H9 (cell line): ENCODE results near the gene MYOF. TPM values are rescaled to one million over a fixed set of nuclear protein-coding genes. Genes with fewer than 3 reads are reported as not detected.

Experiments
- DNase-seq: peaks from one replicate; pipeline ENCODE4 v3.0.0-alpha.2; 2017
- H2AFZ ChIP-seq: one replicate; pipeline ENCODE4 v1.6.1; 2013; ENCODE audit warnings: mild to moderate bottlenecking, low read length, control low read depth, moderate library complexity
- H2AK5ac ChIP-seq: 2 replicates; pipeline ENCODE4 v1.6.1; 2013; ENCODE audit warnings: low read length, control low read depth, mixed read lengths; ENCODE audit not compliant: insufficient read length
- H2BK120ac ChIP-seq: one replicate; pipeline ENCODE4 v1.6.1; 2013; ENCODE audit warnings: low read depth, mild to moderate bottlenecking, low read length, control low read depth, inconsistent platforms; ENCODE audit not compliant: poor library complexity, severe bottlenecking
- H2BK12ac ChIP-seq: 2 replicates; pipeline ENCODE4 v1.6.1; 2013; ENCODE audit warnings: low read length, control low read depth, mixed read lengths, low read depth; ENCODE audit not compliant: insufficient read length
- H2BK15ac ChIP-seq: 2 replicates; pipeline ENCODE4 v1.6.1; 2013; ENCODE audit warnings: low read depth, low read length, control low read depth
- H2BK20ac ChIP-seq: one replicate; pipeline ENCODE4 v1.6.1; 2013; ENCODE audit warnings: low read depth, mild to moderate bottlenecking, low read length, control low read depth, inconsistent platforms; ENCODE audit not compliant: poor library complexity, severe bottlenecking
- H2BK5ac ChIP-seq: 2 replicates; pipeline ENCODE4 v1.6.1; 2013; ENCODE audit warnings: low read length, control low read depth, mixed read lengths; ENCODE audit not compliant: insufficient read length
- H3K14ac ChIP-seq: 2 replicates; pipeline ENCODE4 v1.6.1; 2013; ENCODE audit warnings: low read length, control low read depth; ENCODE audit not compliant: insufficient read depth
- H3K18ac ChIP-seq: 2 replicates; pipeline ENCODE4 v1.6.1; 2013; ENCODE audit warnings: low read depth, mild to moderate bottlenecking, mixed read lengths, low read length, control low read depth; ENCODE audit not compliant: insufficient read length
- H3K23ac ChIP-seq: 2 replicates; pipeline ENCODE4 v1.6.1; 2013; ENCODE audit warnings: low read length, control low read depth, mixed read lengths, low read depth; ENCODE audit not compliant: insufficient read length
- H3K23me2 ChIP-seq: 2 replicates; pipeline ENCODE4 v1.6.1; 2013; ENCODE audit warnings: low read depth, mild to moderate bottlenecking, mixed read lengths, low read length, control low read depth; ENCODE audit not compliant: insufficient read length, poor library complexity, severe bottlenecking
- H3K27ac ChIP-seq: 2 replicates; pipeline ENCODE4 v1.5.1; 2013; ENCODE audit warnings: low read length, control low read depth, mixed read lengths, low read depth; ENCODE audit not compliant: insufficient read length
- H3K27me3 ChIP-seq: 2 replicates; pipeline ENCODE4 v1.6.1; 2013; ENCODE audit warnings: low read length, control low read depth, inconsistent platforms; ENCODE audit not compliant: insufficient read depth
- H3K4ac ChIP-seq: 2 replicates; pipeline ENCODE4 v1.6.1; 2013; ENCODE audit warnings: low read depth, mild to moderate bottlenecking, control low read depth, inconsistent platforms, low read length, moderate library complexity
- H3K4me1 ChIP-seq: 2 replicates; pipeline ENCODE4 v1.6.1; 2013; ENCODE audit warnings: low read length, control low read depth, inconsistent platforms; ENCODE audit not compliant: insufficient read depth
- H3K4me2 ChIP-seq: 2 replicates; pipeline ENCODE4 v1.6.1; 2013; ENCODE audit warnings: low read length, control low read depth, mixed read lengths; ENCODE audit not compliant: insufficient read length, insufficient read depth
- H3K56ac ChIP-seq: 2 replicates; pipeline ENCODE4 v1.6.1; 2013; ENCODE audit warnings: low read depth, mild to moderate bottlenecking, mixed read lengths, low read length, control low read depth; ENCODE audit not compliant: insufficient read length
- H3K79me1 ChIP-seq: 2 replicates; pipeline ENCODE4 v1.6.1; 2013; ENCODE audit warnings: low read depth, mild to moderate bottlenecking, moderate library complexity, low read length, control low read depth, inconsistent platforms; ENCODE audit not compliant: insufficient read depth, poor library complexity, severe bottlenecking
- H3K79me2 ChIP-seq: 2 replicates; pipeline ENCODE4 v1.6.1; 2013; ENCODE audit warnings: low read length, control low read depth, inconsistent platforms; ENCODE audit not compliant: insufficient read depth
- H3K9ac ChIP-seq: 2 replicates; pipeline ENCODE4 v1.6.1; 2013; ENCODE audit warnings: low read length, control low read depth, mixed read lengths; ENCODE audit not compliant: insufficient read length; ENCODE audit errors: extremely low read depth
- H3K9me3 ChIP-seq: one replicate; pipeline ENCODE4 v1.6.1; 2013; ENCODE audit warnings: low read depth, low read length, inconsistent platforms; ENCODE audit not compliant: control insufficient read depth
- H3T11ph ChIP-seq: one replicate; pipeline ENCODE4 v1.6.1; 2013; ENCODE audit warnings: mild to moderate bottlenecking, low read length, control low read depth, inconsistent platforms
- H4K20me1 ChIP-seq: one replicate; pipeline ENCODE4 v1.6.1; 2013; ENCODE audit not compliant: control insufficient read depth, insufficient read length, insufficient read depth
- H4K5ac ChIP-seq: 2 replicates; pipeline ENCODE4 v1.6.1; 2013; ENCODE audit warnings: low read depth, mild to moderate bottlenecking, mixed read lengths, low read length, control low read depth; ENCODE audit not compliant: insufficient read length
- H4K8ac ChIP-seq: replicated peaks from 2 replicates; pipeline ENCODE4 v1.6.1; 2013; ENCODE audit warnings: low read length, control low read depth, mixed read lengths, low read depth; ENCODE audit not compliant: insufficient read length
- H4K91ac ChIP-seq: 2 replicates; pipeline ENCODE4 v1.6.1; 2013; ENCODE audit warnings: low read depth, mild to moderate bottlenecking, moderate library complexity, mixed read lengths, low read length, control low read depth; ENCODE audit not compliant: insufficient read length
- H3K27ac Mint-ChIP-seq, 3 experiments: 2 replicates in 2 of 3; 3 replicates in 1 of 3; pipeline ENCODE4 v1.8.0; 2020 to 2021; ENCODE audit warnings: mixed read lengths in 3 of 3, mild to moderate bottlenecking in 1 of 3, moderate library complexity in 1 of 3
- H3K27me3 Mint-ChIP-seq: 2 replicates; pipeline ENCODE4 v1.8.0; 2021; ENCODE audit warnings: low read depth, mild to moderate bottlenecking, moderate library complexity, mixed read lengths
- H3K36me3 Mint-ChIP-seq, 3 experiments: 2 replicates in 2 of 3; 3 replicates in 1 of 3; pipeline ENCODE4 v1.8.0; 2020 to 2021; ENCODE audit warnings: low read depth in 3 of 3, mixed read lengths in 3 of 3; ENCODE audit not compliant: insufficient read depth in 1 of 3
- H3K4me1 Mint-ChIP-seq, 2 experiments: 2 replicates each; pipeline ENCODE4 v1.8.0; 2020; ENCODE audit warnings: mixed read lengths in 2 of 2
- H3K4me3 Mint-ChIP-seq, 2 experiments: 2 replicates in 1 of 2; 3 replicates in 1 of 2; pipeline ENCODE4 v1.8.0; 2020 to 2021; ENCODE audit warnings: mild to moderate bottlenecking in 2 of 2, mixed read lengths in 2 of 2, moderate library complexity in 1 of 2
- H3K9me3 Mint-ChIP-seq, 2 experiments: 2 replicates in 1 of 2; 3 replicates in 1 of 2; pipeline ENCODE4 v1.8.0; 2020; ENCODE audit warnings: mild to moderate bottlenecking in 2 of 2, mixed read lengths in 2 of 2, moderate library complexity in 1 of 2
- CTCF ChIP-seq: fragments of 200-600 bp; sonication (generic); conservative IDR thresholded peaks from 3 replicates; pipeline ENCODE4 v1.8.0; 2021; ENCODE audit warnings: antibody characterized with exemption, mild to moderate bottlenecking
- WGBS: extraction: QIAGEN DNeasy Blood & Tissue Kit; methylation state at CpG from one replicate; pipeline ENCODE4 v1.1.7; 2013; ENCODE audit warnings: missing lambda C conversion rate, low lambda C conversion rate, mixed read lengths; ENCODE audit not compliant: insufficient read length; ENCODE audit errors: extremely low coverage; 5-methylcytosine and 5-hydroxymethylcytosine counted together
- total RNA-seq: library from RNA; stranded (reverse); gene quantifications from 2 replicates; pipeline ENCODE4 v1.2.1, GENCODE V29; 2021

The MYOF gene
- total RNA-seq, 1 experiment from 2014 or later = 2.8 TPM

GRCh38 chr10:93481637-93482144 is 443 bp downstream of the MYOF start:
- peak overlapping the region; percentile 99 for H2AFZ ChIP-seq
- no peaks in the 10 kb centered on the region for H3K9me3 ChIP-seq
- H4K91ac ChIP-seq = no peak overlapping the region
- H3K27me3 ChIP-seq = no peaks in the 10 kb centered on the region
- H3K9ac ChIP-seq = peak overlapping the region; percentile 68
- peak overlapping the region; percentile 95 for H3K4me2 ChIP-seq
- no peak overlapping the region for H3K56ac ChIP-seq
- H3K79me2 ChIP-seq = no peaks in the 10 kb centered on the region
- no peak overlapping the region for H4K8ac ChIP-seq
- peak overlapping the region; percentile 23 for H3K18ac ChIP-seq
- no peak overlapping the region for H4K5ac ChIP-seq
- Mint-ChIP-seq H3K27me3 (peaks cover 13% of the 10 kb centered on the region), H3K27ac (peak overlapping the region in 1 of 3 experiments; percentile 29; a peak in 1 of 7 replicates), H3K9me3 (no peaks in the 10 kb centered on the region), H3K4me1 (peaks cover 14 to 20% of the 10 kb centered on the region in 2 experiments), H3K36me3 (no peaks in the 10 kb centered on the region), H3K4me3 (peak overlapping the region; percentile 77 to 87)
- no peak overlapping the region for H2BK12ac ChIP-seq
- H2BK15ac ChIP-seq = no peak overlapping the region
- no peak overlapping the region for H3K27ac ChIP-seq
- no peak overlapping the region for H2BK20ac ChIP-seq
- no peak overlapping the region for H3K14ac ChIP-seq
- H2BK5ac ChIP-seq = no peak overlapping the region
- H3K4me1 ChIP-seq = no peaks in the 10 kb centered on the region
- H3T11ph ChIP-seq = no peak overlapping the region
- peaks cover 6% of the 10 kb centered on the region for H3K23me2 ChIP-seq
- no peaks in the 10 kb centered on the region for H4K20me1 ChIP-seq
- H3K23ac ChIP-seq = no peak overlapping the region
- no peak for TF ChIP-seq CTCF
- WGBS = no CpG with 5 or more reads among the region's 7 CpGs
- no peak for DNase-seq
- H2AK5ac ChIP-seq = no peak overlapping the region
- H3K79me1 ChIP-seq = no peaks in the 10 kb centered on the region
- H3K4ac ChIP-seq = no peak overlapping the region
- H2BK120ac ChIP-seq = no peak overlapping the region
